MM.1S (cell line): Measurements from ENCODE around the gene ZMIZ1.

Experiments used
- EZH2 ChIP-seq: fragments of 300-600 bp; sonication (generic); optimal IDR thresholded peaks from 2 replicates; pipeline ENCODE3; 2017; ENCODE audit warnings: low read depth, mild to moderate bottlenecking, antibody characterized with exemption, low read length, mixed read lengths
- EZH2phosphoT487 ChIP-seq: fragments of 300-600 bp; sonication (generic); IDR thresholded peaks from 2 replicates; pipeline ENCODE4 v1.6.1; 2018; ENCODE audit warnings: antibody characterized with exemption, low read length
- TF ChIP-seq, protein P1 (sequence below): fragments of 300-600 bp; sonication (generic); IDR thresholded peaks from 2 replicates; pipeline ENCODE4 v1.5.1; 2016; ENCODE audit warnings: antibody characterized with exemption, low read length, mixed read lengths

DNA sequence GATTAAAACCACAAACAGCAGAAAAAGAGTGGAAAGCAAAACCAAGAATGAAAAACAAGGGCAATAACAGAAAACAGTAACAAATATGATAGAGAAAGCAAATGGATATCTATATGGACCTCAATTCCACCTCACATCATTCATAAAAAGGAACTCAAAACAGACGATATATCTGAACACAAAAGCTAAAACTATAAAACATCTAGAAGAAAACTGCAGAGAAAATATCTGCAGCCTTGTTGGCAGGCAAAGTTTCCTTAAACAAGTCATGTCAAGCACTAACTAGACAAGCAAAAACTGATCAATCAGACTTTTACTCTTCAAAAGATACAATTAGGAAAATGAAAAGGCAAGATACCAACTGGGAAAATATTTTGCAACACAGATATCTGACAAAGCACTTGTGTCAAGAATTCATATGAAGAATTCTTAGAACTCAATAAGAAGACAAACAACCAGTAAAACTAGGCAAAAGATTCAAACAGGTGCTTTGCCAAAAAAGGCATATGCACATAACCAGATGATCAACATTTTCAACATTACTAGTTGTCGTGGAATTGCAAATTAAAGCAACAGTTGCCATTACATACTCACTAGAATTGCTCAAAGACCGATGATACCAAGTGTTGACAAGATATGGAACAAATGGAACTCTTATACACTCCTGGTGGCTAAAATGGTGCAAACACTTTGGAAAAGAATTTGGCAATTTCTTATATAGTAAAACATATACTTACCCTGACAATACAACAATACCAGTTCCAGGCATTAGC, 25.9 kb upstream of the ZMIZ1 start:
- TF ChIP-seq, protein P1, sequence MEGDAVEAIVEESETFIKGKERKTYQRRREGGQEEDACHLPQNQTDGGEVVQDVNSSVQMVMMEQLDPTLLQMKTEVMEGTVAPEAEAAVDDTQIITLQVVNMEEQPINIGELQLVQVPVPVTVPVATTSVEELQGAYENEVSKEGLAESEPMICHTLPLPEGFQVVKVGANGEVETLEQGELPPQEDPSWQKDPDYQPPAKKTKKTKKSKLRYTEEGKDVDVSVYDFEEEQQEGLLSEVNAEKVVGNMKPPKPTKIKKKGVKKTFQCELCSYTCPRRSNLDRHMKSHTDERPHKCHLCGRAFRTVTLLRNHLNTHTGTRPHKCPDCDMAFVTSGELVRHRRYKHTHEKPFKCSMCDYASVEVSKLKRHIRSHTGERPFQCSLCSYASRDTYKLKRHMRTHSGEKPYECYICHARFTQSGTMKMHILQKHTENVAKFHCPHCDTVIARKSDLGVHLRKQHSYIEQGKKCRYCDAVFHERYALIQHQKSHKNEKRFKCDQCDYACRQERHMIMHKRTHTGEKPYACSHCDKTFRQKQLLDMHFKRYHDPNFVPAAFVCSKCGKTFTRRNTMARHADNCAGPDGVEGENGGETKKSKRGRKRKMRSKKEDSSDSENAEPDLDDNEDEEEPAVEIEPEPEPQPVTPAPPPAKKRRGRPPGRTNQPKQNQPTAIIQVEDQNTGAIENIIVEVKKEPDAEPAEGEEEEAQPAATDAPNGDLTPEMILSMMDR: no peak
- TF ChIP-seq EZH2 (no peak), EZH2phosphoT487 (no peak)
